NOMO-1 treated with dmso at 0.1 percent for 144 hours (cell line): ENCODE data around the gene PGAP6.
"Not testable (repeated sequence)": the region's sequence is repeated elsewhere in the genome, so short reads cannot be mapped to it uniquely, and the experiment has no call there.

Experiments used
- DNase-seq: peaks from one replicate; lab custom pipeline; 2025; ENCODE audit not compliant: unreplicated experiment; lab: John Stamatoyannopoulos, UW

Gene PGAP6

DNA sequence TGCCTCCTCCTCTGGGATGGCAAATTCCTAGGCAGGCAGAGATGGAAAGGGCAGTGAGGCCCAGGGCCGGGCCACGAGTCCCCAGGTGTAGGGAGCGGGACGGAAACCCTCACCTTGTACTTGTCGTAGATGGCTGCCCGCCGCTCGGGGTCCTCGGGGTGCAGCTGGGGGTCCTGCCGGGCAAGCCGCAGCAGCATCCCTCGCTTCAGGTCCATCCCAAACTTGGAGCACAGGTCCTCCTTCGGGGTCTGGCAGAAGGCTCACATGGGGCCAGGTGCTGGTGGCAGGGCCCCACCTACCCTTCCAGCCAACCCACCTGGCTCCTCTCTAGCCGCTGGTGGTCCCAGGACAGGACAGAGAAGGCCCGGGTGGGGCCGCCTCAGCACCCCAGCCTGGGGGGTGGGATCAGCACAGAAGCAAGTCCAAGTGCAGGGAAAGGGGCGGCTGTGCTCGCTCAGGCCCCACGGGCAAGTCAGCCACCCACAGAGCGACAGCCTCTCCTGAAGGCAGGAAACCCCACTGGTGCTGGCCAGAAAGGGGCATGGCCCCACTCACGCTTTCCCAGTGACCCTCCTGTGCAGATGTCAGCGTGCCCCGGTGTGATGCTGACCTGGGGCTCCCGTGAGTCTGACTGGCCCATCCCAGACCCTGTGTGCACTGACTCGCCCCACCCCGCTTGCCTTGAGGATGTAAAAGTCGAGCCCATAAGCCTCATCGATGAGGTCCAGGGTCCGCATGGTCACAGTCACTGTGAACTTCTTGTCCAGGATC is 13.2 kb downstream of the PGAP6 start:
- no peak for DNase-seq

DNA sequence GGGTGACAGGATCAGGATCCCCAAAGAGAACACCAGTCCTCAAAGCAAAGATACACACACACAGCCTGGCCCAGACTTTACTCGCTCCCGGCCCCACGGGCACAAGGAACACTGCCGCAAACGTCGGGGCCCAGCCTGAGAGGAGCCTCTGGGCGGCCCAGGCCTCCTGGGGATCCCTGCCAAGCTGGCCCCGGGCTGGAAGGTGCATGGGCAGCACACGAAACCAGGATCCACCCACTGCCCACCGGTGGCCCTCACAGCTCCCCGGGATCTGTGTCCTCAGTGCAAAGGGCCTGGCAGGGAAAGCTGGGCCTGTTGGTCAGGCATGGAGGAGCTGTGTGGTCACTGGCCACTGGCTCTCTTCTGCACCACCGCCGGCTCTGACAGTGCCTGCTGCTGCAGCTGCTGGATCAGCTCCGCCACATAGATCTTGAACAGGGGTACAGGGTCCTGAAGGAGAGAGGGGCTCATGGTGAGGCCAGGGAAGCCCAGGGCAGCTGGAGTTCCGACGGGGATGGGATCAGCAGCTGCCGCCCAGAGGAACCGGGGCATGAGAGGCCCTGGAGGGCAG is 14.4 kb downstream of the PGAP6 start:
- no peak for DNase-seq

DNA sequence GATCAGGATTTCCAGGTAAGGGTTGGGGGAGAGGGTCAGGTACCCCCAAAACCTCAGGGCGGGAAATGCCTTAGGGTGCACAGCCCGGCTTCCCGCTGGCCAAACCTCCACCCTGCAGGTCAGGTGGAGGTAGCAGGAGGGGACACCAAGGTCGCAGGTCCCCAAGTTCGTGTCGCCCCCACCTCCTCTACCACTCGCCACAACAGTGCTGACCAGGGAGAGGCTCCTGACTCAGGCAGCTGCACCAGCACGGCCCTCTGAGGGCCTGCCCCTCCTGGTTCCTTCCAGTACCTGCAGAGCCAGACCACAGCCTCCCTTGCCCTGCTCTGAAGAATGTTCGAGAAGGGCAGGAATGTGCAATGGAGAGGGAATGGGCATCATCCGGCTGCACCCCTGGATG is 15.3 kb downstream of the PGAP6 start:
- DNase-seq, result no peak

DNA sequence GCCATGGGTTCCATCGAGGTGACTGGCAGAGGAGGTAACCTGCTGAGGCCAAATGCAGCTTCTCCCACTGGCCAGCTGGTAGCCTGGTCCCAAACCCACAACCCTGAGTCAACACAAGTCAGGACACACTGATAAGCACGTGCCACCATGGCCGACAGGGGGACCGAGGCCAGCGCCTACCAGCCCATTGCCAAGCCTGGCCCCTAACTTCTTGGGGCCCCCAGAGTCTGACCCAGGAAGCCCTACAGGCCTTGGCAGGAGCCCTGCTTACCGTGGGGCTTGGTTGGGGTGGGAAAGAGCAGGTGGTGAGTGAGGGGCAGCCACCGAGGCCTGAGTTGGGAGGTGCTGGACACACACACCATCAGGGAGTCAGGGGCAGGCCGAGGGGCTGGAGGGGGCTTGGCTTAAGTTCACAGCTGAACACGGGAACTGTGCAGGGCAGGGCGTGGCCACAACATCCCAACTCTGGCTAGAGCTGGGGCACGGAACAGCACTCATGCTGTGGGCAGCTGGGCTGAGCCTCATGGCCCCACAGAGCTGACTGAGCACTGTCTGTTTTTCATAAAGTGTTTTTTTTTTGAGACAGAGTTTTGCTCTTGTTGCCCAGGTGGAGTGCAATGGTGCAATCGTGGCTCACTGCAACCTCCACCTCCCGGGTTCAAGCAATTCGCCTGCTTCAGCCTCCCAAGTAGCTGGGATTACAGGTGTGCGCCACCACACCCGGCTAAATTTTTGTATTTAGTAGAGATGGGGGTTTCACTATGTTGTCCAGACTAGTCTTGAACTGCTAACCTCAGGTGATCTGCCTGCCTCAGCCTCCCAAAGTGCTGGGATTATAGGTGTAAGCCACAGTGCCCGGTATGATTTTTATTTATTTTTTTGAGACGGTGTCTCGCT is 16.9 kb downstream of the PGAP6 start:
- no peak for DNase-seq

DNA sequence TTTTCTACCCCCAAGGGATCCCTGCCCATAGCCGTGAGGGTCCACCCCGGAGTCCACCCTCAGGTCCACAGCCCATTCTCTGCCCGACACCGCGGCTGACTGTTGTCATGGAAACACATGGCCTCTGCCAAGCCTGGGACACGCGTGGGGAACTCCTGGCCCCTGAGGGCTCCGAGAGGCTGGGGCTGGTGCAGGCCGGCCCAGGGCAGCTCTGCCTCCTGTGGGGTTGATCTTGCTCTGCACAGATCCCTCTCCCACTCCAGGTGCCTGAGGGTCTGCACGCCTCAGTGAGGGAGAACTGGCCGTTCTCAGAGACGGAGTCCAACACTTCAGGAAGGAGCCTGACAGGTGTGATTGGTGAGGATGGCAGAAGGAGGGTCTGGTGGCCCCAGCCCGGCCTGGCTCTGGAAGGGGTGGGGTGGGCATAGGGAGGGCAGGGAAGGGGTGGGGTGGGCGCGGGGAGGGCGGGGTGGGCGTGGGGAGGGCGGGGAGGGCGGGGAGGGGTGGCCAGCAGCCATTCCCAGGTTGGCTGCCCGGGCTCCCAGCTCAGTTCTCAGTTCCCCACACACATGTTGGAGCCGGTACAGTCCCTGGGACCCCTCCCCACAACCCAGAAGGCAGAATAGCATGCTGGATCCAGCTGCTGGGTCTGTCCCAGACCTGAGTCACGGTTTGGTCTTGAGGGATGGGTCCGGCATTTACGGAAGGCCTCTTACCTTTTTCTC is 17.9 kb downstream of the PGAP6 start:
- no peak for DNase-seq

DNA sequence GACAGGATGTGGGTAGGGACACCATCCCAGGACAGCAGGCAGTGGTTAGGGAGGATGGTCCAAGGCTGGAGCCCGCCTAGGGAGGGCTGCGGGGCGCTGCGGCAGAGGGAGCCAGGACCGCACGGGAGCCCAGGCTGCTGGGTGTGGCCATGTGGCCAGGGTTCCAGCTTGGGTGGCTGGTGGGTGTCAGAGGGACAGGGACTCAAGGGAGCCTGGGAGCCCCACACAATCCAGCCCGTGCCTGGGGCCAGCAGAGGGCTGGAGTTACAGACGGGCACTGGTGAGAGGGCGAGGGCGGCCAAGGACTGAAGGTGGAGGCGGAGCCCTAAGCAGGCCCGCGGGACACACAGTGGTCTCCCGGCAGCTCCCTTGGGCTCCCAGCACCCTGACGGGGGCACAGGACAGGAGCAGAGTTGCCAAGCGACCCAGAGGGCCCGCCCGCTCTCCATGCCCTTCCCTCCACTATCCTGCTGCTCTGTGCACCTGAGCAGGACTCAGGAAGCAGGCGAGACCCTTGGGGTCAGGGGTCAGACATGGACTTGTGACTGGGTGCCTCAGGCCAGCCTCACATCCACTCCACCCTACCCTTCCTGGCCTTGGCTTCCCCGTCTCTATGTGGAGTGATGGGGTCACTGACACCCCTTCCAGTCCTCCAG is 18.5 kb downstream of the PGAP6 start:
- DNase-seq, result no peak

DNA sequence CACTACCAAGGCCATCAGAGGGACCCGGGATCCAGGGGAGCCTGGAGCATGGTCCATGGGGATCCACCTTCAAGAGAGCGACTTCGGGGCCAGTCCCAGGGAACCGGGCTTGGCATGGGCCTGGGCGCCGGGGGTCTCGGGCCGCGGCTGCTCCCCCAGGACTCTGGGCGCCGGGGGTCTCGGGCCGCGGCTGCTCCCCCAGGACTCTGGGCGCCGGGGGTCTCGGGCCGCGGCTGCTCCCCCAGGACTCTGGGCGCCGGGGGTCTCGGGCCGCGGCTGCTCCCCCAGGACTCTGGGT is 19.1 kb downstream of the PGAP6 start:
- DNase-seq, result not testable (repeated sequence)

DNA sequence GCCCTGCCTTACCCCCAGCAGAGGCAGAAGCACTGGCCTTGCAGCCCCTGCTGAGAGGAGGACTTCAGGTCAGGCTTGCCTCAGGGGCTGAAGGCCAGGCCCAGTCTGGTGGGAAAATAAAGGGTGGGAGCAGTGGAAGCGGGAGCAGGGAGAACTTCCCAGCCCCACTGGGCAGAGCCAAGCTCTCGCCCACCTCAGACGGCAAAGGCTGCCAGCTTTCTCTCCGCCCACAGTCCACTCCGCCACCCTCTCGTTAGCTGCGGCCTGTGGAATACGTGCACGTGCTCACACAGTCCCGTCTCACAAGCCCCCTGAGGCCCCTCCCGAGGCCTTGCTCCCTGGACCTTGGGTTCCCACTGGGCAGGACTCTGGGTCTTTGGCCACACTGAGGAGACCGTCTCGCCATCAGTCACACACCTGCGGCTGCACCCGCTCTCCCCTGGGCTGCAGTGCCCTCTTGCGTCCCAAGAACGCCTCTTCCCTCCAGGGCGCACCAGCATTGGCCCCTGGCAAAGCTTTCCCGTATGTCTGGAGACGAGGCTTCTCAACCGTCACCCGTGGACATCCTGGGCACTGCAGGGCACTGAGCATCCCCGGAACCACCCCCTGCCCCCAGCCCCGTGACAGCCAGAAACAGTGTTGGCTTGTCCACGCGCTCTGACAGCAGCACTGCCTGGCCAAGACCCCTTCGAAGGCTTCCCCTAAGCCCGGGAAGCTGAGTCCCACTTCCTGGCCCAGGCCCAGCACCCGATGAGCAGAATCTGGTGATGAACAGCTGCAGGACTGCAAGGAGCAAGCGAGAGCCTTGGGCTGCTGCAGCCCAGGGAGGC is 19.7 kb downstream of the PGAP6 start:
- peak; percentile 83 for DNase-seq

DNA sequence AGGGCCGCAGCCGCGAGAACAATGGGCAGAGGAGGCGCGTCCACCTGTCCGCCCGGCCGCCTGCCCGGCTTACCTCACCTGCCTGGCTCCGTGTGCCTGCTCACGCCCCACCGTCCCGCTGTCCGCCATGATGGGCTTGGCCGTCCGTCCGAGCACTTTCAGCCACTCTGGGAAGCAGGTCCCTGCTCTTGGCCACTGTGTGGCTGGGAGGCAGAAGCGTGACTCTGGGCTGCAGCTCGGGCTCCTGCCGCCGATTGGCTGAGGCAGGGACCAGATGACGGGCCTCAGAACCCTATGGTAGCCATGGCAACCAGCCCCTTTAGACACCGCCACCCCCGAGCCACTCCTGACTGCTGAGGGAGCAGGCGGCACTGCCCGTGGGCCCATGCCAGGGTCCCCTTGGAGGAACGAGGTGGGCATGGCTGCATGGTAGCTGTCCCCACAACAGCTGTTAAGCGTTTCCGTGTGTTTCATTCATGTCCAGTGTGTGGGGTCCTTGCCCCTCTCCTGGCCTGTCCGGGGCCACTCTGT is 20.4 kb downstream of the PGAP6 start:
- no peak for DNase-seq

DNA sequence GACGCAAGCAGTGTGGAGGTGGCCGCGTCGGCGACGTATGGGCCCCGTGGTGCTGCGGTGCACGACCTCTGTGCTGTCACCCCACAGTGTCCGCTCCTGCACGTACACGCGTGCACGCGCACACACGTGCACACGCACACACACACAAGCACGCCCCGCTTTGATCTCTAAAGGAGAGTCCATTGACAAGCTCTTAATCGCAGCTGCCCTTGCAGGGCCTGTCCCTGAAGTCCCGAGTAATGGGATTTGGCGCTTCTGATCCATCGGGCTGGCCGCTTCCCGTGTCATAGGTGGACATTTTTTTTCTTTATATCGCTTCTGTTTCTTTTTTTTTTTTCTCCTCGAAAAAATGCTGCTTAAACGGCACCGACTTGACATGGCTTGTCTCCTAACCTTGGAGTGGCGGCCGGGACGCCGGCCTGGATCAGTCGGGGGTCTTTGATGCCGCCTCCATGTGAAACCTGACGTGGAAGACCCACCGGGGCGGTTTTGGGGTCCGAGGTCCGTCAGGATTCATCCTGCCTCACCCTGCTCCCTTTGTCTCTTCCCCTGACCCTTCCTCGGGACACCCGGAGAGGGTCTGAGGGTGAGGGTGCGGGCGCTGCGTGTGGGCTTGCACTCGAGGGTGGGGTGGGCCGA is 21.0 kb downstream of the PGAP6 start:
- DNase-seq, result no peak

DNA sequence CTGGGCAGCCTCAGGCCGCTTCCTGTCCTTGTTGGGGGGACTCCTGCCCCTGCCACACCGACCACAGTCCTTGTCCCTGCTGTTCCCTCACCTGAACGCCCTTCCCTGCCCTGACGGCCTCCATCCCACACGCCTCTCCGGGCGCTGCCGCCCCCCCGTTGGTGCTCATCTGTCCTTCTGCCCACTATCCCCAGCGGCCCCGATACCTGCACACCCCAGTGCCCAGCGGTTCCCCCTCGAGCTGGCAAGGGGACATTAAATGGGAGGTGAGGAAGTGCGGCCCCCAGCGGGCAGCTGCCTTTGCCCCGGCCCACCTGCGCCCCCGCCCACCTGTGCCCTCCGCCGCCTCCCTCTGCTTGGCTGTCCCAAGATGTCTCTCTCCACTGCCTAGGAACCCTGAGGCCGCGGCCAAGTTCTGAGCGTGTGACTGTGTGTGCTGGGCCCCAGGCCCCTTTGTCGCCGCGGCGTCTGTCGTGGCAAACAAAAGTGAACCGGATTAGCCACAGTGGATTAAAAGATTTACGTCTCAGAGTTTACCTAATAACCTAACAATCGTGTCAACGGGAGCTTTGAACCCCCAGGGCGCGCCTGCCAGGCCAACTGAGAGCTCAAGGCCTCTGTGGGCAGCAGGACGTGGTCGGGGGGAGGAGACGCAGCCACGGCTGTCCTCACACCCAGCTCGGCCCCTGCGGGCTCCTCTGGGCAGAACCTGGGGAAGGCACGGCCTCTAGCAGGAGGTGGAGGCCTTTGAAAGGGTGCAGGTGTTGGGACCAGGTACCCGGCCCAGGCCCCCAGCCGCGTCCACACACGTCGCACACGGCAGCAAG is 21.7 kb downstream of the PGAP6 start:
- DNase-seq, result no peak

DNA sequence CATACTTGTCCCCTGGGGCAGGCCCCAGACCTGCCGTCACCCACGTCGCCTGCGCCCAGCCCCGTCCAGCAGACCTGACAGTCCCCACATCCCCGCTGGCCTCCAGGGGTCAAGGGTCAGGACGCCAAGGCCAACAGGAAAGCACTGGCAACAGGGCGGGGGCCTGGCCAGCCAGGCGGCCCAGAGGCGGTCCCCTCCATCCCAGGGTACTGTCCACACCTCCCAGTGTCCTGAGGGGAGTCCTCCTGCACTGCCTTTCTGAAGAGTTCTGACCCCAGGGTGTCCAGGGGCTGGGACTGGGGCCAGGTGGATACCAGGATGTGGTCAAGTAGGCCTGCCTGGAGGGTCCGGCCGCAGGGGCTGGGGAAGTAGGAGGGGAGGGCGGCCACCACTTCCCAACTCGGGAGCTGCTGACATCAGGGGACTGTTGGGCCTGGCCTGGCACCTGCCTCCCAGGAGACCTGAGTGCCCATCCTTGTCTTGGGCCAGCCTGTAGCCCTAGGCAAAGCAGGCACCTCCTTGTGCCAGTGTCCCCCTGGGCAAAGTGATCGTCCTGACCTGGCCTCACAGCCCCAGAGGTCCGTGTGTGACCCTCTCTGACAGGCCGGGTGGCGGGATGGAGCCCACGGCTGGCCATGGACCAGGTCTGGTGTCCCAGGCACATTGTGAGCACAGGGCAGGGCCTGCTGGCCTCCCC is 22.6 kb downstream of the PGAP6 start:
- no peak for DNase-seq

DNA sequence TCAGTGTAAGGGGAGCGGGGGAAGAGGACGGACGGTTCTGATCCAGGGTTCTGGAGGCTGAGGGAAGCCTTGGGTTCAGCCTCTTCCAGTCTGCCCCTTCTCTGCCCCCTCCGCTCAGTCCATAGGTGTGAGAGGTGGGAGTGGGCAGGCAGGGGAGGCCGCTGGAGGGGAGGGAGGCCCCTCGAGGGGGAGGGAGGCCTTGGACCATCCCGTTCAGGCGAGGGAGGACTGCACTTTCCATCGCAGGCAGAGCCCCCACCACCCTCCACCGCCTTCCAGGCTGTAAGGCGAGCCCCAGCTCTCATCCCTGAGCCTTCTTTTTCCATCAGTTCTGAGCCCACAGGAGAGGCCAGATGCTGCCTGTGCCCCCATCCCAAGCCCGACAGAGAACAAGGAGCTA is 25.0 kb downstream of the PGAP6 start:
- DNase-seq, result no peak

DNA sequence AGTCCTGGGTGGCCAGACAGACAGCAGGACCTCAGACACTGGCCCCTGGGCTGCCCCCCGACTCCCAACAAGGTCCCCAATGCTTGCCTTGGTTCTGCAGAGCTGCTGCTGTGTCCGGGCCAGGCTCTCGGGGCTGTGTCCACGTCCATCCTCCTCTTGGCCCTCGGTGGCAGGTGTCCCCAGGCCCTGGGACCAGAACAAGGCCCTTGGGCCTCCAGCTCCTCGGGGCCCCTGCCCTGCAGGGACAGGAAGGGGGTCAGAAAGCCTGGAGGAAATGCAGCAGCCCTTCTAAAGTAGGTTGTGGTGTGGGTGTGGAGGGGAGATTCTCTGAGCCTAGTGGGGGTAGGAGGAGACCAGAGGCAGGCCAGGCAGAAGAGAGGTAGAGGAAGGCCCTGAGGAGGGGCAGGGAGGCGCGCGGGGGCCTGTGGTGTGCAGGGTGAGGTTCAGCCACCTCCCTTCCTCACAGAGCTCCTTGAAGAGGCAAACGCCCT is 26.8 kb downstream of the PGAP6 start:
- no peak for DNase-seq

DNA sequence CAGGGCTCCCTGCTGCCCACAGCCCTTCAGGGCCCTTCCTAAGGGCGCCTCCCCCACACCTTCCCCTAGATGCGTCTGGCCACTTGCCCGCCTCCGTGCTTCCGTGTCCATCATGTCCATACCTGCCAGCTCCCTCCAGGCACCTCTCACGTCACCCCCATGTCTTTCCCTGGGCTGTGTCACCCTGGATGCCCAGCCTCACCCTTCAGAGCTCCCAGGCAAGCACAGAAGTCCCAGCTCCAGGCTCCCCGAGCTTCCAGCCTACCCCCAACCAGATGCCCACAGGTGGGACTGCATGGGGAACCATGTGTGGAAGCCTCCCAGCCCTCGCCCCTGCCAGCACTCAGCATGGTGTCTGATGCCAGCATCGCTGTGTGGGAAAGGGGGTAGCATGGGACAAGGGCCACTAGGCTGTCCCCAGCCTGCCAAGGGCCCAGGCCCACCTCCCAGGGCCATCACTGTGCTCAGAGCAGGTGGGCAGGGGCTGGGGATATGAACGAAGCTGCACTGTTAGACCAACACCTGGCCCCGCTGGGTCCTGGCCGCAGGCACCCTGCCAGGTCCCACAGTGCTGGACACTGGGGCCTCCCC is 27.4 kb downstream of the PGAP6 start:
- DNase-seq, result no peak

DNA sequence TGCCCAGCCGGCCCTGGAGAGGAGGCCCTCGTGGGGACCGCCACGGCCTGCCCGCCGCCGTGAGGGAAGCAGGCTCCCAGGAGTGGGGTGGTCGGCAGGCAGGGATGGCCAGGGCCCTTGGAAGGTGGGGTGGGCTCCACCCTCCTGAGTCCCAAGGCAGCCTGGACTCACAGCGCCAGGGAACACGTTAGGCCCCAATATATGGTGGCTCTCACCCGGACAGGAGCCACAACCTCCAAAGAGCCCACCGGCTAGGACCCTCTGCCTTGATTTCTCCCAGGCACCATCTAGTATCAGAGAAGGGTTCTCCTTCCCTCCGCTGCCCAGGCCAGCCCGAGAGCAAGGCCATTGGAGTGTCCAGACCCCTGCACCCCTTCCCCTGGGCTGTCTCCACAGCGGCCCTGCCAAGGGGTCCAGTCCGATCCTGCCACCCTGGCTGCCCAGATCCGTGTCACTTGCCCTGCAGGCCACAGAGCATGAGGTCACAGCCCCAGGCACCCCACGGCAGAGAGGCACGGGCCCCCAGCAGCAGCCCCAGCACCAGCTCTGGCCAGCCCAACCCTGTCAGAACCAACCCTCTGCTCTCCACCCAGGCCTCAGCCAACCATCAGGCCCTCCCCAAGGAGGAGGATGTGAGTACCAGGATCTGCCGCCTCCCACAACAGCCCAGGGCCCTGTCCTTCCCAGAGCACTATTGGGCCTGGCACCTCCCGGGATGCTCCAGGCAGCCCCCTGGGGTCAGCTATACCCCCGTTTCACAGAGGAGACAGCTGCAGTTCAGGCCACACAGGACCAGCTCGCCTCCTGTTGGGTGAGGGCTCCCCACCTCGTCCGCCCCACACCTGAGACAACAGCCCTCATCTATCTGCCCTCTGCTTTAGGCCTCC is 28.1 kb downstream of the PGAP6 start:
- no peak for DNase-seq
